Endodermal cell (in vitro differentiated cells): Measurements from ENCODE around the gene TOMM40L. TPM values are rescaled to one million over a fixed set of nuclear protein-coding genes. Genes with fewer than 3 reads are reported as not detected.

Source experiments
- DNase-seq: peaks from one replicate; pipeline ENCODE4 v3.0.0-alpha.2; 2017
- H3K27ac ChIP-seq: 2 replicates; pipeline ENCODE4 v1.5.1; 2013; ENCODE audit warnings: mild to moderate bottlenecking, low read depth, low read length, moderate library complexity
- H3K27me3 ChIP-seq: 2 replicates; pipeline ENCODE4 v1.6.1; 2013; ENCODE audit warnings: mild to moderate bottlenecking, low read length, moderate library complexity; ENCODE audit not compliant: insufficient read depth, control insufficient read depth, poor library complexity, severe bottlenecking
- H3K36me3 ChIP-seq: 2 replicates; pipeline ENCODE4 v1.7.0; 2013; ENCODE audit warnings: mild to moderate bottlenecking, low read length, moderate library complexity; ENCODE audit not compliant: control insufficient read depth, insufficient read depth
- H3K4me1 ChIP-seq: one replicate; pipeline ENCODE4 v1.7.0; 2013; ENCODE audit warnings: low read length; ENCODE audit not compliant: control insufficient read depth, insufficient read depth
- H3K4me3 ChIP-seq: 2 replicates; pipeline ENCODE4 v1.5.1; 2013; ENCODE audit warnings: mild to moderate bottlenecking, low read length, moderate library complexity
- H3K9ac ChIP-seq: 2 replicates; pipeline ENCODE4 v1.6.1; 2013; ENCODE audit warnings: mild to moderate bottlenecking, low read length, moderate library complexity; ENCODE audit not compliant: poor library complexity, severe bottlenecking; ENCODE audit errors: extremely low read depth
- H3K9me3 ChIP-seq: 2 replicates; pipeline ENCODE4 v1.6.1; 2013; ENCODE audit warnings: mild to moderate bottlenecking, low read length, moderate library complexity; ENCODE audit not compliant: control insufficient read depth
- H3K27ac Mint-ChIP-seq: 2 replicates; pipeline ENCODE4 v1.8.0; 2020; ENCODE audit warnings: mixed read lengths
- H3K27me3 Mint-ChIP-seq: 2 replicates; pipeline ENCODE4 v1.8.0; 2021; ENCODE audit warnings: mild to moderate bottlenecking, mixed read lengths; ENCODE audit not compliant: insufficient read depth
- H3K36me3 Mint-ChIP-seq: 2 replicates; pipeline ENCODE4 v1.8.0; 2020; ENCODE audit warnings: low read depth, mixed read lengths
- H3K4me1 Mint-ChIP-seq: 2 replicates; pipeline ENCODE4 v1.8.0; 2020; ENCODE audit warnings: mixed read lengths
- H3K4me3 Mint-ChIP-seq: 2 replicates; pipeline ENCODE4 v1.8.0; 2020; ENCODE audit warnings: mild to moderate bottlenecking, moderate library complexity, mixed read lengths
- H3K9me3 Mint-ChIP-seq: 2 replicates; pipeline ENCODE4 v1.8.0; 2020; ENCODE audit warnings: mild to moderate bottlenecking, mixed read lengths
- CTCF ChIP-seq: fragments of 200-600 bp; sonication (generic); conservative IDR thresholded peaks from 2 replicates; pipeline ENCODE4 v1.5.0; 2021; ENCODE audit warnings: antibody characterized with exemption, mild to moderate bottlenecking
- WGBS, 2 experiments: methylation state at CpG; one replicate each; pipeline versions ENCODE4 v1.1.5 to v1.1.7; 2013; ENCODE audit warnings: missing lambda C conversion rate in 2 of 2, mixed read lengths in 1 of 2; ENCODE audit not compliant: insufficient coverage in 1 of 2, insufficient read length in 1 of 2; 5-methylcytosine and 5-hydroxymethylcytosine counted together
- total RNA-seq, 2 donors: library from RNA; stranded (reverse); fragmentation: NEBNext Ultra II Directional in 1 of 2; extraction: Animal tissue kit (Norgen Biotek cat#: 25700) in 1 of 2; gene quantifications; 2 replicates in 1 of 2; 3 replicates in 1 of 2; pipeline ENCODE4 v1.2.1, GENCODE V29; 2021

Gene TOMM40L
- total RNA-seq, 2 donors from 2014 or later: 9.0 to 11.6 TPM

- no peaks in the 10 kb centered on the region for H3K27me3 Mint-ChIP-seq
- no peaks in the 10 kb centered on the region for H3K4me1 ChIP-seq
- H3K9ac ChIP-seq: no peak overlapping the region
- H3K9me3 Mint-ChIP-seq: no peaks in the 10 kb centered on the region
- H3K27ac Mint-ChIP-seq: no peak overlapping the region
- no peaks in the 10 kb centered on the region for H3K4me1 Mint-ChIP-seq
- no peak overlapping the region for H3K4me3 Mint-ChIP-seq
- no peaks in the 10 kb centered on the region for H3K9me3 ChIP-seq
- DNase-seq: no peak
- WGBS, 2 experiments: 88 to 100% methylated on average over 1 to 2 of the region's 2 CpGs
- H3K27me3 ChIP-seq: no peaks in the 10 kb centered on the region
- H3K27ac ChIP-seq: no peak overlapping the region
- H3K4me3 ChIP-seq: no peak overlapping the region
- no peak for TF ChIP-seq CTCF
- no peaks in the 10 kb centered on the region for H3K36me3 ChIP-seq
- H3K36me3 Mint-ChIP-seq: no peaks in the 10 kb centered on the region
Observed at GRCh38 chr1:161185732-161186311, 40.0 kb upstream of the TOMM40L start.

- no peak overlapping the region for H3K27ac ChIP-seq
- H3K9me3 Mint-ChIP-seq: no peaks in the 10 kb centered on the region
- DNase-seq: no peak
- no peak overlapping the region for H3K4me3 Mint-ChIP-seq
- H3K4me1 Mint-ChIP-seq: peaks cover 3% of the 10 kb centered on the region
- no peak overlapping the region for H3K9ac ChIP-seq
- no peak overlapping the region for H3K27ac Mint-ChIP-seq
- no peaks in the 10 kb centered on the region for H3K36me3 Mint-ChIP-seq
- TF ChIP-seq CTCF: no peak
- no peaks in the 10 kb centered on the region for H3K4me1 ChIP-seq
- H3K36me3 ChIP-seq: no peaks in the 10 kb centered on the region
- no peak overlapping the region for H3K4me3 ChIP-seq
- no peaks in the 10 kb centered on the region for H3K9me3 ChIP-seq
- WGBS, 2 experiments: 88 to 100% methylated on average over 3 of the region's 3 CpGs
- no peaks in the 10 kb centered on the region for H3K27me3 Mint-ChIP-seq
- no peaks in the 10 kb centered on the region for H3K27me3 ChIP-seq
Observed at GRCh38 chr1:161187311-161187710, 38.5 kb upstream of the TOMM40L start.

- Histone ChIP-seq H3K36me3 (no peaks in the 10 kb centered on the region), H3K27me3 (no peaks in the 10 kb centered on the region), H3K27ac (no peak overlapping the region), H3K9ac (no peak overlapping the region), H3K4me1 (no peaks in the 10 kb centered on the region), H3K9me3 (no peaks in the 10 kb centered on the region), H3K4me3 (no peak overlapping the region)
- WGBS, 2 experiments: 96 to 98% methylated on average over 3 to 6 of the region's 6 CpGs
- Mint-ChIP-seq H3K4me3 (no peak overlapping the region), H3K4me1 (peaks cover 4% of the 10 kb centered on the region), H3K27me3 (no peaks in the 10 kb centered on the region), H3K27ac (no peak overlapping the region), H3K36me3 (no peaks in the 10 kb centered on the region), H3K9me3 (no peaks in the 10 kb centered on the region)
- TF ChIP-seq CTCF: no peak
- DNase-seq: no peak
Observed at GRCh38 chr1:161188381-161188780, 37.5 kb upstream of the TOMM40L start.
